Measurements from ENCODE around the gene KIR3DL3. TPM values are rescaled to one million over a fixed set of nuclear protein-coding genes. Genes with fewer than 3 reads are reported as not detected.
"Not testable (repeated sequence)": the region's sequence is repeated elsewhere in the genome, so short reads cannot be mapped to it uniquely, and the experiment has no call there.

KIR3DL3 gene
- total RNA-seq, 1 experiment from 2014 or later, result not detected

DNA sequence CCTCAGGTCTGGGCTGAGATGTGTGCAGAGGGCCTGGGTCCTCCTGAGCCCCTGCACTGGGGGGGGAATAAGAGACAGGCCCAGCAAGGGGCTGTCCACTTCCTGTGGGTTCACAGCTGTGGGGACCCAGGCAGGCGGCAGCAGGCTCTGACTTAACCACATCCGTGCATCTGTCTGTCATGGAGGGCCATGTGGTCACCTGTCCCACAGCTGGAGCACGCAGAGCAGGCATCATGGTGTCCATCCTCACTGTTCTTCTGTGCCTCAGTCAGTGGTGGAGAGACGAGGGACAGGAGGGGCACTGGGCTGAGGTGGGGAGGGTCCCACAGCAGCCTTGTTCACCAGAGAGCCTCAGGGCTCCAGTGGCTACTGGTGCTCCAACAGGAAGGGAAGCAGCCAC lies 16.3 kb upstream of the KIR3DL3 start:
- Histone ChIP-seq H3K9ac (ENCODE audit: low read length) (no peak overlapping the region), H3K9me3 (ENCODE audit: low read length) (no peaks in the 10 kb centered on the region), H3F3A (ENCODE audit: low read length, unreplicated experiment) (no peaks in the 10 kb centered on the region), H2AFZ (ENCODE audit: low read length) (no peak overlapping the region), H3K4me1 (ENCODE audit: insufficient read depth, low read length) (no peaks in the 10 kb centered on the region), H3K27ac (ENCODE audit: low read length) (no peak overlapping the region), H3K79me2 (ENCODE audit: low read length) (no peaks in the 10 kb centered on the region), H3K27me3 (ENCODE audit: low read length) (peaks cover 22% of the 10 kb centered on the region), H4K20me1 (ENCODE audit: low read length) (no peaks in the 10 kb centered on the region), H3K9me2 (replicated peaks; ENCODE audit: low read length) (no peaks in the 10 kb centered on the region), H3K4me2 (ENCODE audit: low read length) (no peak overlapping the region), H3K36me3 (ENCODE audit: low read depth, low read length) (no peaks in the 10 kb centered on the region), H3K4me3 (ENCODE audit: low read length) (no peak overlapping the region)
- DNase-seq (no peak), ATAC-seq (no peak)
- POLR2A ChIA-PET (ENCODE audit: unreplicated experiment), result no interaction called here
- TF ChIP-seq EZH2phosphoT487 (IDR thresholded peaks at IDR 0.05; ENCODE audit: borderline replicate concordance, low read length) (no peak), EZH2 (IDR thresholded peaks at IDR 0.05; ENCODE audit: low read length, unreplicated experiment) (no peak)
- TF ChIP-seq, protein P1, sequence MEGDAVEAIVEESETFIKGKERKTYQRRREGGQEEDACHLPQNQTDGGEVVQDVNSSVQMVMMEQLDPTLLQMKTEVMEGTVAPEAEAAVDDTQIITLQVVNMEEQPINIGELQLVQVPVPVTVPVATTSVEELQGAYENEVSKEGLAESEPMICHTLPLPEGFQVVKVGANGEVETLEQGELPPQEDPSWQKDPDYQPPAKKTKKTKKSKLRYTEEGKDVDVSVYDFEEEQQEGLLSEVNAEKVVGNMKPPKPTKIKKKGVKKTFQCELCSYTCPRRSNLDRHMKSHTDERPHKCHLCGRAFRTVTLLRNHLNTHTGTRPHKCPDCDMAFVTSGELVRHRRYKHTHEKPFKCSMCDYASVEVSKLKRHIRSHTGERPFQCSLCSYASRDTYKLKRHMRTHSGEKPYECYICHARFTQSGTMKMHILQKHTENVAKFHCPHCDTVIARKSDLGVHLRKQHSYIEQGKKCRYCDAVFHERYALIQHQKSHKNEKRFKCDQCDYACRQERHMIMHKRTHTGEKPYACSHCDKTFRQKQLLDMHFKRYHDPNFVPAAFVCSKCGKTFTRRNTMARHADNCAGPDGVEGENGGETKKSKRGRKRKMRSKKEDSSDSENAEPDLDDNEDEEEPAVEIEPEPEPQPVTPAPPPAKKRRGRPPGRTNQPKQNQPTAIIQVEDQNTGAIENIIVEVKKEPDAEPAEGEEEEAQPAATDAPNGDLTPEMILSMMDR (conservative IDR thresholded peaks at IDR 0.05; ENCODE audit: low read depth, low read length), result no peak
- intact Hi-C loops (cut with micrococcal nuclease), result no loop called here
- no TSS peak for BruUV-seq (replicated peaks)
- CTCF ChIA-PET, result no interaction called here

DNA sequence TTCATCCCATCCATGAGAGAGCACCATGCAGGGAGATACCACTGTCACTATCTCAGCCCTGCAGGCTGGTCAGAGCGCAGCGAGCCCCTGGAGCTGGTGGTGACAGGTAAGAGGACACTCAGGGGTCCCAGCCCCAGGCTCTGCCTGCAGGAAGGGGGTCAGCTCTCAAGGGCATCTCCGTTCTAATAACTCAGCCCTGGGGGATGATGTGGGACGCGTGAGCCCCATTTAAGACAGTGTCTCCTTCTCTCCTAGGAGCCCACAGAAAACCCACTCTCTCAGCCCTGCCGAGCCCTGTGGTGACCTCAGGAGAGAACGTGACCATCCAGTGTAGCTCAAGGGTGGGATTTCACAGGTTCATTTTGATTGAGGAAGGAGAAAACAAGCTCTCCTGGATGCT lies 15.5 kb upstream of the KIR3DL3 start:
- ATAC-seq (no peak), DNase-seq (no peak)
- H3K4me1 ChIP-seq (ENCODE audit: insufficient read depth, low read length), result no peaks in the 10 kb centered on the region
- POLR2A ChIA-PET (ENCODE audit: unreplicated experiment), result no interaction called here
- peaks cover 14% of the 10 kb centered on the region; the same call in 1 of the 2 replicates for H3K27me3 ChIP-seq (ENCODE audit: low read length)
- no peak overlapping the region for H2AFZ ChIP-seq (ENCODE audit: low read length)
- H3K9me3 ChIP-seq (ENCODE audit: low read length), result no peaks in the 10 kb centered on the region
- no peak overlapping the region for H3K9ac ChIP-seq (ENCODE audit: low read length)
- TF ChIP-seq EZH2 (IDR thresholded peaks at IDR 0.05; ENCODE audit: low read length, unreplicated experiment) (no peak), EZH2phosphoT487 (IDR thresholded peaks at IDR 0.05; ENCODE audit: borderline replicate concordance, low read length) (no peak)
- TF ChIP-seq, protein P1 (conservative IDR thresholded peaks at IDR 0.05; ENCODE audit: low read depth, low read length), result no peak
- no peaks in the 10 kb centered on the region for H3F3A ChIP-seq (ENCODE audit: low read length, unreplicated experiment)
- no peak overlapping the region for H3K4me3 ChIP-seq (ENCODE audit: low read length)
- H3K4me2 ChIP-seq (ENCODE audit: low read length), result no peak overlapping the region
- H4K20me1 ChIP-seq (ENCODE audit: low read length), result no peaks in the 10 kb centered on the region
- CTCF ChIA-PET, result no interaction called here
- no peak overlapping the region for H3K27ac ChIP-seq (ENCODE audit: low read length)
- no peaks in the 10 kb centered on the region for H3K36me3 ChIP-seq (ENCODE audit: low read depth, low read length)
- intact Hi-C loops (cut with micrococcal nuclease), result no loop called here
- no peaks in the 10 kb centered on the region for H3K9me2 ChIP-seq (replicated peaks; ENCODE audit: low read length)
- no peaks in the 10 kb centered on the region for H3K79me2 ChIP-seq (ENCODE audit: low read length)
- no TSS peak for BruUV-seq (replicated peaks)

DNA sequence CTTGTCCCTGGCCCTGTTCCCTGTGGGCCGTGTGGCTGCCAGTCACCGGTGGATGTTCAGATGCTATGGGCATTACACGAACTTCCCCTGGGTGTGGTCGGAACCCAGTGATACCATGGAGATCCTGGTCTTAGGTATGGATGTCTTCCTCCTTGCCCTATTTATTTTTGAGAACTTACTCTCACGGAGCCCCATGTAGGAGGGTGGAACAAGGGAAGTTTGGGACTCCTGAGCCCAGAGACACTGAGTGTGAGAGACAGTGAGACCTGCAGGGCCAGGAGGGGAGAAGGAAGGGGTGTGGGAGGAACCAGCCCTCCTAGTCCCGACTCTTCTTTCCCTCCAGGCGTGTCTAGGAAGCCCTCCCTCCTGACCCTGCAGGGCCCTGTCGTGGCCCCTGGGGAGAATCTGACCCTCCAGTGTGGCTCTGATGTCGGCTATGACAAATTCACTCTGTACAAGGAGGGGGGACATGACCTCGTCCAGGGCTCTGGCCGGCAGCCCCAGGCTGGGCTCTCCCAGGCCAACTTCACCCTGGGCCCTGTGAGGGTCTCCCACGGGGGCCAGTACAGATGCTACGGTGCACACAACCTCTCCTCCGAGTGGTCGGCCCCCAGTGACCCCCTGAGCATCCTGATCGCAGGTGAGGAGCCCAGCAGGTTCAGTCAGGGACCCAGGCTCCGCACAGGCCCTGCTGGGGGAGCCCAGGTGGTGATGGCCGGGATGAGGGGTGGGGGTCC lies 14.9 kb upstream of the KIR3DL3 start:
- TF ChIP-seq, protein P1 (conservative IDR thresholded peaks at IDR 0.05; ENCODE audit: low read depth, low read length), result no peak
- no peak for TF ChIP-seq EZH2 (IDR thresholded peaks at IDR 0.05; ENCODE audit: low read length, unreplicated experiment)
- TF ChIP-seq EZH2phosphoT487 (IDR thresholded peaks at IDR 0.05; ENCODE audit: borderline replicate concordance, low read length), result no peak
- intact Hi-C loops (cut with micrococcal nuclease), result no loop called here
- H3K9me3 ChIP-seq (ENCODE audit: low read length), result no peaks in the 10 kb centered on the region
- peaks cover 10% of the 10 kb centered on the region; the same call in 1 of the 2 replicates for H3K27me3 ChIP-seq (ENCODE audit: low read length)
- no peaks in the 10 kb centered on the region for H3K4me1 ChIP-seq (ENCODE audit: insufficient read depth, low read length)
- H4K20me1 ChIP-seq (ENCODE audit: low read length), result no peaks in the 10 kb centered on the region
- ChIA-PET POLR2A (ENCODE audit: unreplicated experiment) (no interaction called here), CTCF (no interaction called here)
- H3F3A ChIP-seq (ENCODE audit: low read length, unreplicated experiment), result no peaks in the 10 kb centered on the region
- DNase-seq, result no peak
- H2AFZ ChIP-seq (ENCODE audit: low read length), result no peak overlapping the region
- no peak overlapping the region for H3K27ac ChIP-seq (ENCODE audit: low read length)
- no peak overlapping the region for H3K4me3 ChIP-seq (ENCODE audit: low read length)
- no peak overlapping the region for H3K4me2 ChIP-seq (ENCODE audit: low read length)
- no TSS peak for BruUV-seq (replicated peaks)
- H3K79me2 ChIP-seq (ENCODE audit: low read length), result no peaks in the 10 kb centered on the region
- H3K9me2 ChIP-seq (replicated peaks; ENCODE audit: low read length), result no peaks in the 10 kb centered on the region
- ATAC-seq, result no peak
- no peaks in the 10 kb centered on the region for H3K36me3 ChIP-seq (ENCODE audit: low read depth, low read length)
- no peak overlapping the region for H3K9ac ChIP-seq (ENCODE audit: low read length)

DNA sequence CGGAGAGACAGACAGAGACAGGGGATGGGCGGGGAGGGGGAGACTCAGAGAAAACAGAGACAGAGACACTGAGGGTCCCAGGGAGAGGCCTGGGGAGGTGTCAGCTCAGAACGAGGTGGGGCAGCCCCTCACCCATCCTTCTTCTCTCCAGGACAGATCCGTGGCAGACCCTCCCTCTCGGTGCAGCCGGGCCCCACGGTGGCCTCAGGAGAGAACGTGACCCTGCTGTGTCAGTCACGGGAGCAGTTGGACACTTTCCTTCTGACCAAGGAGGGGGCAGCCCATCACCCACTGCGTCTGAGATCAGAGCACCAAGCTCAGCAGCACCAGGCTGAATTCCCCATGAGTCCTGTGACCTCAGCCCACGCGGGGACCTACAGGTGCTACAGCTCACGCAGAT lies 14.3 kb upstream of the KIR3DL3 start:
- H3K79me2 ChIP-seq (ENCODE audit: low read length); CTCF ChIA-PET; H2AFZ ChIP-seq (ENCODE audit: low read length): not testable (repeated sequence)

More for the DNA sequence above, 14.3 kb upstream of the KIR3DL3 start:
- H4K20me1 ChIP-seq (ENCODE audit: low read length); H3F3A ChIP-seq (ENCODE audit: low read length, unreplicated experiment); H3K9ac ChIP-seq (ENCODE audit: low read length); H3K27me3 ChIP-seq (ENCODE audit: low read length); H3K36me3 ChIP-seq (ENCODE audit: low read depth, low read length); POLR2A ChIA-PET (ENCODE audit: unreplicated experiment); H3K9me2 ChIP-seq (replicated peaks; ENCODE audit: low read length); H3K9me3 ChIP-seq (ENCODE audit: low read length); H3K4me2 ChIP-seq (ENCODE audit: low read length); H3K27ac ChIP-seq (ENCODE audit: low read length); H3K4me3 ChIP-seq (ENCODE audit: low read length); ATAC-seq; BruUV-seq (replicated peaks); DNase-seq; intact Hi-C loops (cut with micrococcal nuclease); H3K4me1 ChIP-seq (ENCODE audit: insufficient read depth, low read length): not testable (repeated sequence)

Data from PC-3 (cell line).